Measurements from ENCODE around the gene LMAN2. TPM values are rescaled to one million over a fixed set of nuclear protein-coding genes. Genes with fewer than 3 reads are reported as not detected.

LMAN2 gene
- polyA plus RNA-seq, 3 donors, result 148 to 275 (median 259) TPM

GRCh38 chr5:177354711-177355110 lies 3.2 kb upstream of the LMAN2 start:
- Mint-ChIP-seq H3K4me3 (peak overlapping the region in 1 of 2 donors; percentile 63), H3K4me1 (peaks cover 85% of the 10 kb centered on the region), H3K27ac (peak overlapping the region; percentile 26 to 69 (median 52)), H3K9me3 (peaks cover 3 to 11% (median 7%) of the 10 kb centered on the region in 7 donors), H3K36me3 (peaks cover 11 to 21% of the 10 kb centered on the region in 2 donors), H3K27me3 (ENCODE audit: low read depth in 3 of 3) (peaks cover 0 to 2% (median 1%) of the 10 kb centered on the region in 3 donors)
- Histone ChIP-seq H3K27me3 (ENCODE audit: control insufficient read depth in 2 of 2, insufficient read depth in 2 of 2, low read length in 2 of 2) (no peaks in the 10 kb centered on the region), H3K9me3 (replicated peaks in 1 of 2; ENCODE audit: control insufficient read depth in 1 of 2, insufficient read depth in 1 of 2, low read length in 2 of 2) (peaks cover 0 to 7% of the 10 kb centered on the region in 2 donors), H2AFZ (ENCODE audit: insufficient read depth, low read depth, low read length, poor library complexity, severe bottlenecking) (peak overlapping the region; percentile 39), H3K9ac (ENCODE audit: insufficient read depth, low read length, poor library complexity, severe bottlenecking) (no peak overlapping the region), H3K79me2 (ENCODE audit: insufficient read depth, low read length) (peaks cover 44% of the 10 kb centered on the region), H3K27ac (ENCODE audit: low read depth in 1 of 2, low read length in 2 of 2) (peak overlapping the region; percentile 17 to 47), H3K4me3 (replicated peaks in 1 of 3; ENCODE audit: low read depth in 2 of 3, low read length in 3 of 3) (peak overlapping the region in 1 of 3 experiments; percentile 34), H3K36me3 (replicated peaks in 1 of 2; ENCODE audit: control insufficient read depth in 1 of 2, insufficient read depth in 2 of 2, low read length in 2 of 2) (peaks cover 4 to 5% of the 10 kb centered on the region in 2 donors), H3K4me1 (ENCODE audit: control insufficient read depth in 1 of 2, insufficient read depth in 2 of 2, low read length in 2 of 2) (peaks cover 88 to 95% of the 10 kb centered on the region in 2 donors), H4K20me1 (ENCODE audit: insufficient read depth, low read length) (peaks cover 32% of the 10 kb centered on the region), H3K4me2 (replicated peaks; ENCODE audit: extremely low read depth, low read length, poor library complexity, severe bottlenecking) (peak overlapping the region; percentile 35)
- peak in 2 of 3 donors; percentile 41 to 57 for DNase-seq
- intact Hi-C loops (cut with micrococcal nuclease), result loop anchor here in 1 of 2 donors (5.0 kb wide), 1 partner anchor 47 kb away; no protein-coding TSS in a partner anchor
- TF ChIP-seq CTCF (IDR thresholded peaks at IDR 0.05), result no peak
- WGBS (ENCODE audit: insufficient coverage), result 67% methylated on average over 3 of the region's 3 CpGs

- peaks cover 11 to 18% of the 10 kb centered on the region in 2 donors for H3K36me3 Mint-ChIP-seq
- WGBS (ENCODE audit: insufficient coverage), result 82% methylated on average over 2 of the region's 3 CpGs
- DNase-seq, result no peak
- H3K4me2 ChIP-seq (replicated peaks; ENCODE audit: extremely low read depth, low read length, poor library complexity, severe bottlenecking), result no peak overlapping the region
- TF ChIP-seq CTCF (IDR thresholded peaks at IDR 0.05), result no peak
- H3K9me3 Mint-ChIP-seq, result peaks cover 3 to 11% (median 7%) of the 10 kb centered on the region in 7 donors
- peaks cover 84 to 95% of the 10 kb centered on the region in 2 donors for H3K4me1 ChIP-seq (ENCODE audit: control insufficient read depth in 1 of 2, insufficient read depth in 2 of 2, low read length in 2 of 2)
- peaks cover 32% of the 10 kb centered on the region for H4K20me1 ChIP-seq (ENCODE audit: insufficient read depth, low read length)
- no peak overlapping the region for H2AFZ ChIP-seq (ENCODE audit: insufficient read depth, low read depth, low read length, poor library complexity, severe bottlenecking)
- H3K4me3 Mint-ChIP-seq, result peak overlapping the region in 1 of 2 donors; percentile 63
- H3K4me1 Mint-ChIP-seq, result peaks cover 84% of the 10 kb centered on the region
- H3K27ac ChIP-seq (ENCODE audit: low read depth in 1 of 2, low read length in 2 of 2), result peak overlapping the region in 1 of 2 donors; percentile 47
- peak overlapping the region in 1 of 3 experiments; percentile 34 for H3K4me3 ChIP-seq (replicated peaks in 1 of 3; ENCODE audit: low read depth in 2 of 3, low read length in 3 of 3)
- H3K27me3 Mint-ChIP-seq (ENCODE audit: low read depth in 3 of 3), result peaks cover 0 to 2% (median 1%) of the 10 kb centered on the region in 3 donors
- no peak overlapping the region for H3K9ac ChIP-seq (ENCODE audit: insufficient read depth, low read length, poor library complexity, severe bottlenecking)
- peaks cover 6 to 9% of the 10 kb centered on the region in 2 donors for H3K36me3 ChIP-seq (replicated peaks in 1 of 2; ENCODE audit: control insufficient read depth in 1 of 2, insufficient read depth in 2 of 2, low read length in 2 of 2)
- H3K9me3 ChIP-seq (replicated peaks in 1 of 2; ENCODE audit: control insufficient read depth in 1 of 2, insufficient read depth in 1 of 2, low read length in 2 of 2), result peaks cover 0 to 7% of the 10 kb centered on the region in 2 donors
- no peaks in the 10 kb centered on the region for H3K27me3 ChIP-seq (ENCODE audit: control insufficient read depth in 2 of 2, insufficient read depth in 2 of 2, low read length in 2 of 2)
- intact Hi-C loops (cut with micrococcal nuclease), result loop anchor here in 1 of 2 donors (5.0 kb wide), 1 partner anchor 47 kb away; no protein-coding TSS in a partner anchor
- peaks cover 44% of the 10 kb centered on the region for H3K79me2 ChIP-seq (ENCODE audit: insufficient read depth, low read length)
- peak overlapping the region in 3 of 7 donors; percentile 39 to 68 (median 52) for H3K27ac Mint-ChIP-seq
Observed at GRCh38 chr5:177354256-177354655, 2.8 kb upstream of the LMAN2 start.
